SIG-M5 treated with dmso at 0.1 percent for 504 hours (cell line): ENCODE measurements around the gene TCTN3.
"Not testable (repeated sequence)": the region's sequence is repeated elsewhere in the genome, so short reads cannot be mapped to it uniquely, and the experiment has no call there.

Source experiments
- DNase-seq: peaks from one replicate; lab custom pipeline; 2025; ENCODE audit not compliant: unreplicated experiment; lab: John Stamatoyannopoulos, UW

Gene TCTN3

DNA sequence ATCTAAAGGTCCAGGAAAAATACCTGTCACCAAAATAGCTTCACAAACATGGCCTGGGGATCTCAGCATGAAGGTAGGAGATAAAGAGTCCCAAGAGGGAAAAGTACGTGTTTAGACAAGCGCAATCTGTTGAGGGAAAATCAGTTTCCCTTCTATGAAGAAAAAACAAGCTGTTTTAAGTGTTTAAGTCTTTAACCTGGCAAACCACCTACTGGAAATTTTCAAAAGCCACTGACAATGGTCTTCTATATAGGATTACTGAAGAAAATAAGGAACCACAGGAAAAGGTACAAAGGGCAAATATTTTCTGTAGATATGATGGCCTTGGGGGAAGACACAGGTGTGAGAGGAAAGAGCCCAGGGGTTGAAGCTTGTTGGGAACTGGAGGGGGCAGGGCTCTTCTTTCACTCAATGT lies 58.4 kb downstream of the TCTN3 start:
- DNase-seq = no peak

DNA sequence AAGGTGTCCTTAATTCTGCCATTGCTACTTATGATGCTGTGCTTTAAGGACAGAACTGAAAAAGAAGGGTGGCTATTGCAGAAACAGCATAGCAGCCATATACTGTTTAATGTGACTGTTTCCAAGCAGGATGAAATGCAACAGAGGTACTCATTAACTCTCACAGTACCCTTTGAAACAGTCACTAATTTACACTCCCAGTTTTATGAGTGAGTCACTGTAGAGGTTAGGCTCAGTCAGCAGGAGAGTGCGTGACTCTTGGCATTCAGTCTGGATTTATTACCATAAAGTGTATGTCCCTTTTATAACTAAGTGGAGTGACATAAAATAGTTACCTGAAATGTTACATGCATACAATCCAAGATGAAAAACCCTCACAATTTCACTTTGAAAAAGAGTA lies 64.9 kb downstream of the TCTN3 start:
- DNase-seq = no peak

DNA sequence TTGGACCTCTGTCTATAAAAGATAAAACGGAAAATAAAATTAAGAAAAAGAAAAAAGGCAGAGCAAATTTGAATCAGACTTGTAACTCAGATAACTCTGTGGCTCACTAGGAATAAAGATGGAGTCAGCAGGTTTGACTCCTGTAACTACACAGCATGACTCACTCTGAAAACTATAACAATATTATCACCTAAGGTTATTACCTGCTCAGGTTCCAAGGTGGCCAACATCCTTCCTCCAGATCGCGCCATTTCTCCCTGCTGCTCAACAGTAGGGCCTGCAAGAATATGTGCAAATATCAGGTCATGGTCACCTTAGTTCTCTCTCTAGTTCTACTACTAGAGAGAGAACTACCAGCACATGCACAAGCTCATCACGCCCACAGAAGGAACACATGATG lies 67.2 kb downstream of the TCTN3 start:
- DNase-seq = no peak

DNA sequence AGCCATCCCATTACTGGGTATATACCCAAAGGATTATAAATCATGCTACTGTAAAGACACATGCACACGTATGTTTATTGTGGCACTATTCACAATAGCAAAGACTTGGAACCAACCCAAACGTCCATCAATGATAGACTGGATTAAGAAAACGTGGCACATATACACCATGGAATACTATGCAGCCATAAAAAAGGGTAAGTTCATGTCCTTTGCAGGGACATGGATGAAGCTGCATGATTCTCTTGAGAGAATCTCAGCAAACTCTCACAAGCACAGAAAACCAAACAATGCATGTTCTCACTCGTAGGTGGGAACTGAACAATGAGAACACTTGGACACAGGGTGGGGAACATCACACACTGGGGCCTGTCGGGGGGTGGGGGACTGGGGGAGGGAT lies 73.3 kb downstream of the TCTN3 start:
- not testable (repeated sequence) for DNase-seq

DNA sequence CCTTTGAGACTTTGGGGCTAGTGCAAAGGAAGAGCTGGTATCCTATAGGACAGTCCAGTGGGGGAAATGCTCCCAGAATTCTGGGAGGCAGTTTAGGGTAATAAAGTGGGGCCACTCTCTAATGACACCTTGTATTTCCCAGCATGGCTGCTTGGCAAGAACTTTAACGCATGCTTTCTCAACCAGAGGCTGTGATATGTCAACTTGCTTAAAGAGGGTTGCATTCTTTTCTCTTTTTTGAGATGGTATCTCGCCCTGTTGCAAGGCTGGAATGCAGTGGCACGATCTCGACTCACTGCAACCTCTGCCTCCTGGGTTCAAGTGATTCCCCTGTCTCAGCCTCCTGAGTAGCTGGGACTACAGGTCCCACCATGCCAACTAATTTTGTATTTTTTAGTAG lies 75.6 kb downstream of the TCTN3 start:
- DNase-seq = no peak

DNA sequence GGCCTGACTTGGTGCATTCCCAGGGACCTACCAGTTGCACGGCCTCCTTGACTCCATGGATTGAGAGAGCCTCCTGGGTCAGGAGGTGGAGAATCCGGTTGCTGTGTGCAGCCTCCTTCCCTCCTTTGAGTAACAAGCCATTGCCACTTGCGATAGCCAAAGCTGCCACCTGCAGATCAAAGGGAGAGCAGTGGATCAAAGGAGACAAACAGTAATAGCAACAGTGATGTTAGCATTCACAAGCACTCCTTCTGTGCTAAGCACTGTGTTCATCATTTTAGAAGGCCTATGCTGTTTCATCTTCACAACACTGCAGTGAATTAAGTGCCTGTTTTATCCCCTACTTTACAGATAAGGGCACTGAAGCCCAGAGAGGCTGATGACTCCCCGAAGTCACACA lies 77.3 kb downstream of the TCTN3 start:
- no peak for DNase-seq
